ENCODE measurements around the gene CREB5. TPM values are rescaled to one million over a fixed set of nuclear protein-coding genes. Genes with fewer than 3 reads are reported as not detected.

Gene CREB5
- total RNA-seq, 1 experiment from 2014 or later, result 19.2 TPM

DNA sequence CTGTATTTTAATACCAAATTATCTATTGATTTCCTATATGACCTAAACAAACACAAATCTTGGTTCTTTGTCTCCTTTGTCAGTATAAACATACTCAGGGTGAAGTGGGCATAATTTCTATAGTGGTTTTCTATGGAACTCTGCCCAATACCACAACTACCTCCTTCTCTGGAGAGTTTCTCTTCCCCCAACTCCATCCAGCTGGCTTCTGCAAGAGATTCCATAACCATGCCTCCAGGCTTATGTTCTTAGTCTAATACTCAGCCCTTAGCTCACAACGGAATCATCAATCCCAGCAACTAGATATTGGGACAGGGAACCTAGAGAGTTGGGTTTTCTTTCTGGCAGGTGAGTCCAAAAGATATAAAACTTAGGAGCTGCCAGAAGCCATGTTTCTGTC lies 418.5 kb downstream of the CREB5 start:
- no TSS peak for BruUV-seq (replicated peaks)
- H3K27me3 Mint-ChIP-seq (ENCODE audit: unreplicated experiment), result no peaks in the 10 kb centered on the region
- no peak overlapping the region for H3K27ac Mint-ChIP-seq (ENCODE audit: unreplicated experiment)
- H3K4me3 Mint-ChIP-seq (ENCODE audit: low read depth, unreplicated experiment), result no peak overlapping the region
- intact Hi-C loops (cut with micrococcal nuclease; ENCODE audit: unreplicated experiment), result no loop called here
- H3K9me3 Mint-ChIP-seq (ENCODE audit: low read depth, unreplicated experiment), result no peaks in the 10 kb centered on the region
- H3K36me3 Mint-ChIP-seq (ENCODE audit: insufficient read depth, unreplicated experiment), result no peaks in the 10 kb centered on the region
- CTCF ChIA-PET, result no interaction called here
- DNase-seq, result no peak
- no peaks in the 10 kb centered on the region for H3K4me1 Mint-ChIP-seq (ENCODE audit: low read depth, unreplicated experiment)
- TF ChIP-seq, protein P1, sequence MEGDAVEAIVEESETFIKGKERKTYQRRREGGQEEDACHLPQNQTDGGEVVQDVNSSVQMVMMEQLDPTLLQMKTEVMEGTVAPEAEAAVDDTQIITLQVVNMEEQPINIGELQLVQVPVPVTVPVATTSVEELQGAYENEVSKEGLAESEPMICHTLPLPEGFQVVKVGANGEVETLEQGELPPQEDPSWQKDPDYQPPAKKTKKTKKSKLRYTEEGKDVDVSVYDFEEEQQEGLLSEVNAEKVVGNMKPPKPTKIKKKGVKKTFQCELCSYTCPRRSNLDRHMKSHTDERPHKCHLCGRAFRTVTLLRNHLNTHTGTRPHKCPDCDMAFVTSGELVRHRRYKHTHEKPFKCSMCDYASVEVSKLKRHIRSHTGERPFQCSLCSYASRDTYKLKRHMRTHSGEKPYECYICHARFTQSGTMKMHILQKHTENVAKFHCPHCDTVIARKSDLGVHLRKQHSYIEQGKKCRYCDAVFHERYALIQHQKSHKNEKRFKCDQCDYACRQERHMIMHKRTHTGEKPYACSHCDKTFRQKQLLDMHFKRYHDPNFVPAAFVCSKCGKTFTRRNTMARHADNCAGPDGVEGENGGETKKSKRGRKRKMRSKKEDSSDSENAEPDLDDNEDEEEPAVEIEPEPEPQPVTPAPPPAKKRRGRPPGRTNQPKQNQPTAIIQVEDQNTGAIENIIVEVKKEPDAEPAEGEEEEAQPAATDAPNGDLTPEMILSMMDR (IDR thresholded peaks at IDR 0.05; ENCODE audit: unreplicated experiment), result no peak

- H3K36me3 Mint-ChIP-seq (ENCODE audit: insufficient read depth, unreplicated experiment), result no peaks in the 10 kb centered on the region
- no peaks in the 10 kb centered on the region for H3K4me1 Mint-ChIP-seq (ENCODE audit: low read depth, unreplicated experiment)
- no TSS peak for BruUV-seq (replicated peaks)
- H3K27ac Mint-ChIP-seq (ENCODE audit: unreplicated experiment), result no peak overlapping the region
- no peak overlapping the region for H3K4me3 Mint-ChIP-seq (ENCODE audit: low read depth, unreplicated experiment)
- intact Hi-C loops (cut with micrococcal nuclease; ENCODE audit: unreplicated experiment), result no loop called here
- DNase-seq, result no peak
- TF ChIP-seq, protein P1 (IDR thresholded peaks at IDR 0.05; ENCODE audit: unreplicated experiment), result no peak
- no peaks in the 10 kb centered on the region for H3K27me3 Mint-ChIP-seq (ENCODE audit: unreplicated experiment)
- no peaks in the 10 kb centered on the region for H3K9me3 Mint-ChIP-seq (ENCODE audit: low read depth, unreplicated experiment)
- CTCF ChIA-PET, result interaction anchor here (0.8 kb wide), 1 partner anchor 166 kb away, joined by 3 read pairs; no protein-coding TSS in a partner anchor
Observed at GRCh38 chr7:28832669-28833068, 420.4 kb downstream of the CREB5 start.

DNA sequence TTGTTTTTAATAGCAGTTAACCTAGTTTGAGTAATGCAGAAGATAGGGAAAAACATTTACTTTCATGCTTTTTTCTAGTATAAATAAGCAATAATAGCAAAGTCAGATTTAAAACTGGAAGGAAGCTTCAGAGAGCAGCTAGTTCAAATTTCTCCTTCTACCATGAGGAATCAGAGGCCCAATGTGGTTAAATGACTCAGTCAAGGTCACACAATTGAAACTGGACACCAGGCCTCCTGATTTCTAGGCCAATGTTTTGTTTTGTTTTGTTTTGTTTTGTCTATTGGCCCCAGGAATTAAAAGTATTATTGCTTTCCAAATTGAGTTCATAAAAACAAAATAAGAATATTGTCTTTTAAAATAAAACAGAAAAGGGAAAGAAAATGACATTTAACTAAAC lies 423.5 kb downstream of the CREB5 start:
- CTCF ChIA-PET, result no interaction called here
- Mint-ChIP-seq H3K4me3 (ENCODE audit: low read depth, unreplicated experiment) (no peak overlapping the region), H3K27me3 (ENCODE audit: unreplicated experiment) (no peaks in the 10 kb centered on the region), H3K36me3 (ENCODE audit: insufficient read depth, unreplicated experiment) (no peaks in the 10 kb centered on the region), H3K4me1 (ENCODE audit: low read depth, unreplicated experiment) (no peaks in the 10 kb centered on the region), H3K9me3 (ENCODE audit: low read depth, unreplicated experiment) (no peaks in the 10 kb centered on the region), H3K27ac (ENCODE audit: unreplicated experiment) (no peak overlapping the region)
- intact Hi-C loops (cut with micrococcal nuclease; ENCODE audit: unreplicated experiment), result no loop called here
- BruUV-seq (replicated peaks), result no TSS peak
- TF ChIP-seq, protein P1 (IDR thresholded peaks at IDR 0.05; ENCODE audit: unreplicated experiment), result no peak
- DNase-seq, result no peak

GRCh38 chr7:28836716-28837115 lies 424.4 kb downstream of the CREB5 start:
- no peaks in the 10 kb centered on the region for H3K36me3 Mint-ChIP-seq (ENCODE audit: insufficient read depth, unreplicated experiment)
- H3K9me3 Mint-ChIP-seq (ENCODE audit: low read depth, unreplicated experiment), result no peaks in the 10 kb centered on the region
- no peak overlapping the region for H3K4me3 Mint-ChIP-seq (ENCODE audit: low read depth, unreplicated experiment)
- CTCF ChIA-PET, result interaction anchor here (0.8 kb wide), 1 partner anchor 12 kb away, joined by 3 read pairs; no protein-coding TSS in a partner anchor
- TF ChIP-seq, protein P1 (IDR thresholded peaks at IDR 0.05; ENCODE audit: unreplicated experiment), result no peak
- intact Hi-C loops (cut with micrococcal nuclease; ENCODE audit: unreplicated experiment), result no loop called here
- H3K4me1 Mint-ChIP-seq (ENCODE audit: low read depth, unreplicated experiment), result no peaks in the 10 kb centered on the region
- BruUV-seq (replicated peaks), result no TSS peak
- no peak overlapping the region for H3K27ac Mint-ChIP-seq (ENCODE audit: unreplicated experiment)
- DNase-seq, result no peak
- H3K27me3 Mint-ChIP-seq (ENCODE audit: unreplicated experiment), result peaks cover under 1% of the 10 kb centered on the region

Measured in Calu3 (cell line).